H1 (cell line): Measurements from ENCODE around the gene CHD2. TPM values are rescaled to one million over a fixed set of nuclear protein-coding genes. Genes with fewer than 3 reads are reported as not detected.

Experiments
- CTCF ChIA-PET: fragments of 300-600 bp; sonication (Branson Sonifier 250); formaldehyde crosslinking; loops from one replicate; lab custom pipeline; 2021; ENCODE audit not compliant: partially characterized antibody; lab: Charles Lee
- POLR2A ChIA-PET: fragments of 300-600 bp; sonication (Branson Sonifier 250); formaldehyde crosslinking; loops from one replicate; lab custom pipeline; 2021; ENCODE audit warnings: inconsistent platforms; ENCODE audit not compliant: partially characterized antibody; lab: Charles Lee
- DNase-seq, 2 experiments: peaks; one replicate each; pipeline versions ENCODE4 v3.0.0 to v3.0.0-alpha.2; 2010 to 2022; ENCODE audit warnings: low spot score in 2 of 2, low read depth in 1 of 2, mixed read lengths in 1 of 2
- FAIRE-seq: peaks from 2 replicates; lab custom pipeline; 2011; peaks lifted over from hg19 to GRCh38; lab: Jason Lieb, UNC
- H2AFZ ChIP-seq: 2 replicates; pipeline ENCODE4 v1.8.1; 2012; ENCODE audit warnings: low read length, inconsistent platforms
- H2AK5ac ChIP-seq: 2 replicates; pipeline ENCODE4 v1.6.1; 2013; ENCODE audit warnings: low read depth, low read length
- H2BK120ac ChIP-seq: replicated peaks from 2 replicates; pipeline ENCODE3; 2013; ENCODE audit warnings: low read depth, low read length, inconsistent platforms
- H2BK12ac ChIP-seq: 2 replicates; pipeline ENCODE4 v1.6.1; 2013; ENCODE audit warnings: low read depth, low read length
- H2BK15ac ChIP-seq: 2 replicates; pipeline ENCODE4 v1.6.1; 2013; ENCODE audit warnings: low read length
- H2BK20ac ChIP-seq: 2 replicates; pipeline ENCODE4 v1.6.1; 2013; ENCODE audit warnings: low read length
- H2BK5ac ChIP-seq: 2 replicates; pipeline ENCODE4 v1.6.1; 2013; ENCODE audit warnings: low read depth, low read length
- H3K14ac ChIP-seq: 2 replicates; pipeline ENCODE4 v1.6.1; 2013; ENCODE audit warnings: inconsistent platforms; ENCODE audit not compliant: insufficient read length
- H3K18ac ChIP-seq: 2 replicates; pipeline ENCODE4 v1.6.1; 2013; ENCODE audit warnings: low read length; ENCODE audit errors: extremely low read depth
- H3K23ac ChIP-seq: 2 replicates; pipeline ENCODE4 v1.6.1; 2013; ENCODE audit warnings: inconsistent platforms; ENCODE audit not compliant: insufficient read length
- H3K23me2 ChIP-seq: 2 replicates; pipeline ENCODE4 v1.6.1; 2013; ENCODE audit warnings: low read depth, low read length
- H3K27ac ChIP-seq: 2 replicates; pipeline ENCODE4 v1.6.1; 2011; ENCODE audit warnings: low read depth, low read length, inconsistent platforms
- H3K27me3 ChIP-seq, 4 experiments: replicated peaks in 1 of 4; 1 replicate in 1 of 4; 2 replicates in 3 of 4; pipeline versions ENCODE4 v1.6.1 to v1.8.1; 2011 to 2013; ENCODE audit warnings: low read length in 3 of 4, mild to moderate bottlenecking in 3 of 4, inconsistent platforms in 2 of 4, mixed read lengths in 2 of 4, moderate library complexity in 1 of 4; ENCODE audit not compliant: control insufficient read depth in 3 of 4, insufficient read depth in 3 of 4; ENCODE audit errors: extremely low read depth in 1 of 4
- H3K36me3 ChIP-seq, 4 experiments: 2 replicates each; pipeline versions ENCODE4 v1.6.1 to v1.8.1; 2011 to 2013; ENCODE audit warnings: mild to moderate bottlenecking in 4 of 4, low read length in 3 of 4, moderate library complexity in 2 of 4, control low read depth in 1 of 4, inconsistent platforms in 1 of 4; ENCODE audit not compliant: insufficient read depth in 4 of 4, control insufficient read depth in 2 of 4
- H3K4ac ChIP-seq: replicated peaks from 2 replicates; pipeline ENCODE3; 2013; ENCODE audit warnings: low read length, low read depth, mixed read lengths, inconsistent platforms; ENCODE audit not compliant: insufficient read length
- H3K4me1 ChIP-seq, 4 experiments: replicated peaks in 1 of 4; 1 replicate in 1 of 4; 2 replicates in 3 of 4; pipeline versions ENCODE4 v1.6.1 to v1.8.1; 2011 to 2013; ENCODE audit warnings: low read length in 3 of 4, inconsistent platforms in 2 of 4, mixed read lengths in 1 of 4; ENCODE audit not compliant: insufficient read depth in 4 of 4, control insufficient read depth in 3 of 4
- H3K4me2 ChIP-seq, 2 experiments: 2 replicates each; pipeline versions ENCODE4 v1.6.1 to v1.8.1; 2011 to 2013; ENCODE audit warnings: low read depth in 2 of 2, low read length in 2 of 2, control low read depth in 1 of 2, inconsistent platforms in 1 of 2, mild to moderate bottlenecking in 1 of 2; ENCODE audit not compliant: insufficient read depth in 1 of 2
- H3K4me3 ChIP-seq, 4 experiments: fragments of 200-600, 300-600 bp in 1 of 4; sonication (generic), shearing (Covaris generic), sonication (Bioruptor Twin) in 1 of 4; 2 replicates each; pipeline versions ENCODE4 v1.5.1 to v1.8.1; 2011 to 2016; ENCODE audit warnings: low read length in 4 of 4, low read depth in 3 of 4, control low read depth in 2 of 4, inconsistent platforms in 2 of 4, mild to moderate bottlenecking in 2 of 4, mixed read lengths in 1 of 4, moderate library complexity in 1 of 4; ENCODE audit not compliant: insufficient read depth in 2 of 4; ENCODE audit errors: extremely low read depth in 1 of 4
- H3K56ac ChIP-seq: replicated peaks from 2 replicates; pipeline ENCODE3; 2013; ENCODE audit warnings: low read depth, mild to moderate bottlenecking, mixed read lengths, low read length, inconsistent platforms; ENCODE audit not compliant: insufficient read length
- H3K79me1 ChIP-seq: 2 replicates; pipeline ENCODE4 v1.6.1; 2013; ENCODE audit warnings: low read depth, low read length, control low read depth
- H3K79me2 ChIP-seq, 2 experiments: 2 replicates each; pipeline versions ENCODE4 v1.6.1 to v1.8.1; 2012 to 2013; ENCODE audit warnings: low read length in 2 of 2, mild to moderate bottlenecking in 2 of 2, inconsistent platforms in 1 of 2; ENCODE audit not compliant: insufficient read depth in 2 of 2, control insufficient read depth in 1 of 2
- H3K9ac ChIP-seq, 4 experiments: replicated peaks in 1 of 4; 1 replicate in 1 of 4; 2 replicates in 3 of 4; pipeline versions ENCODE4 v1.6.1 to v1.8.1; 2011 to 2013; ENCODE audit warnings: low read depth in 3 of 4, low read length in 3 of 4, control low read depth in 2 of 4, mild to moderate bottlenecking in 2 of 4, moderate library complexity in 2 of 4, inconsistent platforms in 1 of 4; ENCODE audit errors: extremely low read depth in 1 of 4
- H3K9me3 ChIP-seq, 2 experiments: 2 replicates each; pipeline versions ENCODE4 v1.6.1 to v1.8.1; 2012 to 2013; ENCODE audit warnings: mild to moderate bottlenecking in 2 of 2, moderate library complexity in 2 of 2, control low read depth in 1 of 2, inconsistent platforms in 1 of 2, low read depth in 1 of 2, low read length in 1 of 2, mixed read lengths in 1 of 2; ENCODE audit not compliant: insufficient read depth in 2 of 2
- H4K20me1 ChIP-seq, 2 experiments: replicated peaks in 1 of 2; 2 replicates each; pipeline versions ENCODE3 to v1.8.1; 2011 to 2013; ENCODE audit warnings: inconsistent platforms in 2 of 2, low read length in 2 of 2, mild to moderate bottlenecking in 1 of 2; ENCODE audit not compliant: insufficient read depth in 2 of 2, control insufficient read depth in 1 of 2
- H4K5ac ChIP-seq: 2 replicates; pipeline ENCODE4 v1.6.1; 2013; ENCODE audit warnings: low read length, low read depth, mixed read lengths, inconsistent platforms; ENCODE audit not compliant: insufficient read length
- H4K8ac ChIP-seq: 2 replicates; pipeline ENCODE4 v1.8.0; 2013; ENCODE audit warnings: mild to moderate bottlenecking, moderate library complexity, low read length, inconsistent platforms; ENCODE audit not compliant: insufficient read depth; ENCODE audit errors: extremely low read depth
- H4K91ac ChIP-seq: replicated peaks from 2 replicates; pipeline ENCODE3; 2013; ENCODE audit warnings: low read length, mixed read lengths, inconsistent platforms; ENCODE audit not compliant: insufficient read length
- CBX5 ChIP-seq: fragments of 300-800, 300-1000 bp; sonication (generic); IDR thresholded peaks from 2 replicates; pipeline ENCODE4 v1.7.1; 2016; ENCODE audit warnings: antibody characterized with exemption, low read length, low read depth
- CEBPB ChIP-seq: IDR thresholded peaks from 2 replicates; pipeline ENCODE4 v1.6.1; 2012; ENCODE audit warnings: low read depth, low read length
- POLR2A ChIP-seq, 2 experiments: IDR thresholded peaks; 1 replicate in 1 of 2; 2 replicates in 1 of 2; pipeline ENCODE4 v1.6.1; 2011; ENCODE audit warnings: low read depth in 2 of 2, low read length in 2 of 2, mild to moderate bottlenecking in 2 of 2; ENCODE audit errors: control extremely low read depth in 1 of 2
- POLR2AphosphoS5 ChIP-seq: IDR thresholded peaks from 2 replicates; pipeline ENCODE4 v1.6.1; 2011; ENCODE audit warnings: low read depth, low read length
- RAD21 ChIP-seq, 2 experiments: IDR thresholded peaks in 1 of 2; conservative IDR thresholded peaks in 1 of 2; 2 replicates each; pipeline ENCODE4 v1.6.1; 2011; ENCODE audit warnings: low read depth in 2 of 2, low read length in 2 of 2, improper control_type of control experiment in 1 of 2, inconsistent platforms in 1 of 2, mild to moderate bottlenecking in 1 of 2, moderate library complexity in 1 of 2
- RFX5 ChIP-seq: IDR thresholded peaks from 2 replicates; pipeline ENCODE4 v1.6.1; 2011; ENCODE audit warnings: low read depth, low read length, improper control_type of control experiment, borderline replicate concordance
- WGBS, 2 experiments: shearing (Covaris generic) in 1 of 2; methylation state at CpG; one replicate each; pipeline versions ENCODE4 v1.1.6 to v1.1.7; 2013 to 2015; ENCODE audit warnings: low lambda C conversion rate in 2 of 2, mixed read lengths in 2 of 2, inconsistent platforms in 1 of 2, low coverage in 1 of 2, missing lambda C conversion rate in 1 of 2; ENCODE audit not compliant: insufficient replicate concordance in 2 of 2, insufficient coverage in 1 of 2, insufficient read length in 1 of 2; ENCODE audit errors: extremely low coverage in 1 of 2, missing lambda C conversion rate in 1 of 2; 5-methylcytosine and 5-hydroxymethylcytosine counted together
- polyA plus RNA-seq, 7 experiments: library from polyadenylated mRNA; depleted of rRNA in 3 of 7; stranded (reverse) in 5 of 7; unstranded in 2 of 7; fragments of >200 nt in 5 of 7; fragments of 200-250 nt in 2 of 7; gene quantifications; 1 replicate in 5 of 7; 2 replicates in 1 of 7; 4 replicates in 1 of 7; pipeline versions ENCODE4 v1.2.1 to v1.2.3, GENCODE V29; 2011 to 2013; ENCODE audit warnings: missing spikeins in 2 of 7, mixed read lengths in 2 of 7
- total RNA-seq: library from RNA; stranded (reverse); fragmentation: NEBNext Ultra II Directional; extraction: Animal tissue kit (Norgen Biotek cat#: 25700); gene quantifications from 2 replicates; pipeline ENCODE4 v1.2.1, GENCODE V29; 2021
- TF ChIP-seq, protein P1 (sequence below), 3 experiments: IDR thresholded peaks; 1 replicate in 2 of 3; 2 replicates in 1 of 3; pipeline versions ENCODE4 v1.5.1 to v1.6.1; 2011; ENCODE audit warnings: low read length in 3 of 3, mild to moderate bottlenecking in 3 of 3, inconsistent platforms in 2 of 3, low read depth in 1 of 3, moderate library complexity in 1 of 3; ENCODE audit not compliant: insufficient read depth in 1 of 3; ENCODE audit errors: control extremely low read depth in 1 of 3
- TF ChIP-seq, protein P2 (sequence below): IDR thresholded peaks from 2 replicates; pipeline ENCODE4 v1.6.1; 2012; ENCODE audit warnings: low read length, inconsistent platforms

CHD2 gene
- total and polyA plus RNA-seq, 2 of the 8 experiments (the other 6 are each of a cell fraction or from before 2014, with no cell fraction given) = 28.8 to 70.0 TPM

DNA sequence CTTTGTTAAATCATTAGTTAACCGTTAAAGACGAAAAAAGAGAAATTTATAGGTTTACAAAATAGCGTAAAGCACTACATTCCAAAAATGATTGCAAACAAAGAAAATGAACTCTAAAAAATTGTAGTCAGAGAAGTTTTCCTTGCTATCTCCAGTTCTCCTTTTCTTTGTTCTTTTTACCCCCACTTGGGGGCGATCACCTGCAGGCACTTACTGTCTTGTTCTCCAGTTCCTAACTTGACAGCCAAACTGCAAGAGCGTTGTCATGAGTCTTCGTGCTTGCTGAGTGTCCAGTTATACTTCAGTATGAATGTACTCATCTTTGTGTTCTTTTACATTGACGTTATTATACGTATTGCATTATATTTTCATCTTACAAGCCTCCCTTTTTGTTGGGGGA is 54.5 kb downstream of the CHD2 start:
- Histone ChIP-seq H3K27me3 (no peaks in the 10 kb centered on the region), H3K36me3 (peaks cover 27 to 99% (median 53%) of the 10 kb centered on the region in 4 experiments), H3K4me1 (peaks cover 0 to 2% (median 0%) of the 10 kb centered on the region in 4 experiments; a peak in 2 of 7 replicates), H3K23ac (no peak overlapping the region), H3K23me2 (no peaks in the 10 kb centered on the region), H3K18ac (no peak overlapping the region), H3K9me3 (no peaks in the 10 kb centered on the region), H4K20me1 (peaks cover 0 to 2% of the 10 kb centered on the region in 2 experiments), H3K79me2 (peaks cover 0 to 33% of the 10 kb centered on the region in 2 experiments; a peak in 2 of 4 replicates), H2BK12ac (no peak overlapping the region), H3K79me1 (no peaks in the 10 kb centered on the region; the same call in 1 of the 2 replicates), H4K5ac (no peak overlapping the region), H2BK120ac (no peak overlapping the region), H3K14ac (no peak overlapping the region), H3K9ac (no peak overlapping the region), H3K56ac (no peak overlapping the region), H2AK5ac (no peak overlapping the region), H2BK15ac (no peak overlapping the region), H4K8ac (no peak overlapping the region), H4K91ac (no peak overlapping the region), H2BK20ac (no peak overlapping the region), H2BK5ac (no peak overlapping the region), H3K4ac (no peak overlapping the region), H3K4me2 (no peak overlapping the region), H3K4me3 (no peak overlapping the region), H3K27ac (no peak overlapping the region), H2AFZ (no peak overlapping the region)
- FAIRE-seq = no peak
- ChIA-PET CTCF (interaction anchor here (0.8 to 3.1 kb wide), 17 partner anchors 9 to 203 kb away, joined by 3 to 10 read pairs (median 4); no protein-coding TSS in a partner anchor), POLR2A (interaction anchor here (1.7 kb wide), 1 partner anchor 10 kb away, joined by 5 read pairs; no protein-coding TSS in a partner anchor)
- no peak for DNase-seq
- no peak for TF ChIP-seq CEBPB
- TF ChIP-seq, protein P1, sequence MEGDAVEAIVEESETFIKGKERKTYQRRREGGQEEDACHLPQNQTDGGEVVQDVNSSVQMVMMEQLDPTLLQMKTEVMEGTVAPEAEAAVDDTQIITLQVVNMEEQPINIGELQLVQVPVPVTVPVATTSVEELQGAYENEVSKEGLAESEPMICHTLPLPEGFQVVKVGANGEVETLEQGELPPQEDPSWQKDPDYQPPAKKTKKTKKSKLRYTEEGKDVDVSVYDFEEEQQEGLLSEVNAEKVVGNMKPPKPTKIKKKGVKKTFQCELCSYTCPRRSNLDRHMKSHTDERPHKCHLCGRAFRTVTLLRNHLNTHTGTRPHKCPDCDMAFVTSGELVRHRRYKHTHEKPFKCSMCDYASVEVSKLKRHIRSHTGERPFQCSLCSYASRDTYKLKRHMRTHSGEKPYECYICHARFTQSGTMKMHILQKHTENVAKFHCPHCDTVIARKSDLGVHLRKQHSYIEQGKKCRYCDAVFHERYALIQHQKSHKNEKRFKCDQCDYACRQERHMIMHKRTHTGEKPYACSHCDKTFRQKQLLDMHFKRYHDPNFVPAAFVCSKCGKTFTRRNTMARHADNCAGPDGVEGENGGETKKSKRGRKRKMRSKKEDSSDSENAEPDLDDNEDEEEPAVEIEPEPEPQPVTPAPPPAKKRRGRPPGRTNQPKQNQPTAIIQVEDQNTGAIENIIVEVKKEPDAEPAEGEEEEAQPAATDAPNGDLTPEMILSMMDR (IDR thresholded peaks at IDR 0.05; ENCODE audit: control extremely low read depth in 1 of 3, insufficient read depth in 1 of 3, low read depth in 1 of 3, low read length in 3 of 3) = peak; percentile 7 to 61 (median 36)
- peak in 1 of 2 experiments; percentile 15; a peak in 2 of 4 replicates for TF ChIP-seq RAD21 (IDR thresholded peaks at IDR 0.05 in 1 of 2, conservative IDR thresholded peaks at IDR 0.05 in 1 of 2; ENCODE audit: low read depth in 2 of 2, low read length in 2 of 2)
- TF ChIP-seq, protein P2, sequence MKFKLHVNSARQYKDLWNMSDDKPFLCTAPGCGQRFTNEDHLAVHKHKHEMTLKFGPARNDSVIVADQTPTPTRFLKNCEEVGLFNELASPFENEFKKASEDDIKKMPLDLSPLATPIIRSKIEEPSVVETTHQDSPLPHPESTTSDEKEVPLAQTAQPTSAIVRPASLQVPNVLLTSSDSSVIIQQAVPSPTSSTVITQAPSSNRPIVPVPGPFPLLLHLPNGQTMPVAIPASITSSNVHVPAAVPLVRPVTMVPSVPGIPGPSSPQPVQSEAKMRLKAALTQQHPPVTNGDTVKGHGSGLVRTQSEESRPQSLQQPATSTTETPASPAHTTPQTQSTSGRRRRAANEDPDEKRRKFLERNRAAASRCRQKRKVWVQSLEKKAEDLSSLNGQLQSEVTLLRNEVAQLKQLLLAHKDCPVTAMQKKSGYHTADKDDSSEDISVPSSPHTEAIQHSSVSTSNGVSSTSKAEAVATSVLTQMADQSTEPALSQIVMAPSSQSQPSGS = no peak
- TF ChIP-seq POLR2A (IDR thresholded peaks at IDR 0.05; ENCODE audit: control extremely low read depth in 1 of 2, low read depth in 2 of 2, low read length in 2 of 2) = no peak
- no peak for TF ChIP-seq POLR2AphosphoS5
- TF ChIP-seq CBX5 = no peak
- TF ChIP-seq RFX5 = no peak
- WGBS, 2 experiments = 81% methylated on average over 8 of the region's 8 CpGs; no CpG with 5 or more reads in 1 of the 2 experiments
